ENCODE results near the gene PIP5K1B.

GRCh38 chr9:68678430-68678829 is 26.6 kb upstream of the PIP5K1B start:
- TF ChIP-seq CTCF (IDR thresholded peaks at IDR 0.05; ENCODE audit: poor library complexity), result peak; percentile 61
- TF ChIP-seq EZH2 (IDR thresholded peaks at IDR 0.05; ENCODE audit: borderline replicate concordance), result no peak
- no peak for TF ChIP-seq EZH2phosphoT487 (IDR thresholded peaks at IDR 0.05; ENCODE audit: low read depth, severe bottlenecking, unreplicated experiment)

All from hepatocyte (in vitro differentiated cells).